A549 (cell line): ENCODE results near the gene DHX35.

ENCODE experiments used
- CEBPB ChIP-seq, 2 experiments: fragments of >200 bp in 1 of 2; sonication (Bioruptor Twin) in 1 of 2; formaldehyde crosslinking in 1 of 2; IDR thresholded peaks; 2 replicates each; pipeline ENCODE4 v1.6.1; 2012 to 2016
- CTCF ChIP-seq: fragments of >200 bp; sonication (Bioruptor Twin); formaldehyde crosslinking; IDR thresholded peaks from 3 replicates; pipeline ENCODE4 v1.5.1; 2016
- KDM5A ChIP-seq: fragments of 200-600 bp; sonication (generic); IDR thresholded peaks from 2 replicates; pipeline ENCODE4 v1.6.1; 2016; ENCODE audit warnings: antibody characterized with exemption, mild to moderate bottlenecking
- MAX ChIP-seq: IDR thresholded peaks from 2 replicates; pipeline ENCODE4 v1.6.1; 2012
- MAZ ChIP-seq: fragments of 150-350 bp; IDR thresholded peaks from 2 replicates; pipeline ENCODE4 v1.6.1; 2014; ENCODE audit warnings: antibody characterized with exemption, low read depth, low read length, borderline replicate concordance
- NR3C1 ChIP-seq: fragments of >200 bp; sonication (Bioruptor Twin); formaldehyde crosslinking; IDR thresholded peaks from 3 replicates; pipeline ENCODE4 v1.6.1; 2017
- POLR2A ChIP-seq: IDR thresholded peaks from 2 replicates; pipeline ENCODE4 v1.6.1; 2012; ENCODE audit warnings: mild to moderate bottlenecking, low read length

- TF ChIP-seq KDM5A (no peak), CTCF (no peak), POLR2A (no peak), NR3C1 (no peak), CEBPB (IDR thresholded peaks at IDR 0.05) (no peak), MAX (no peak), MAZ (no peak)
These were observed 3.1 kb downstream of the DHX35 start for GRCh38 chr20:38965264-38965663.
